HG03354 (cell line): ENCODE data around the gene AIFM2.

ENCODE experiments used
- ATAC-seq: cut with Tn5 transposase; IDR thresholded peaks from one replicate; pipeline ENCODE4 v1.9.1; 2021; ENCODE audit warnings: mild to moderate bottlenecking; ENCODE audit not compliant: unreplicated experiment, poor library complexity, severe bottlenecking

The AIFM2 gene

GRCh38 chr10:70147259-70147625 lies 14.6 kb upstream of the AIFM2 start:
- ATAC-seq: no peak

- peak; percentile 92 for ATAC-seq
These were observed 14.0 kb upstream of the AIFM2 start, which contains the start of gene TYSND1 for GRCh38 chr10:70146489-70147258. TYSND1 (minus strand) TSS chr10:70146700; CDS start chr10:70146586, 114 bp downstream.

GRCh38 chr10:70145666-70146488 lies 13.3 kb upstream of the AIFM2 start:
- peak; percentile 63 for ATAC-seq

DNA sequence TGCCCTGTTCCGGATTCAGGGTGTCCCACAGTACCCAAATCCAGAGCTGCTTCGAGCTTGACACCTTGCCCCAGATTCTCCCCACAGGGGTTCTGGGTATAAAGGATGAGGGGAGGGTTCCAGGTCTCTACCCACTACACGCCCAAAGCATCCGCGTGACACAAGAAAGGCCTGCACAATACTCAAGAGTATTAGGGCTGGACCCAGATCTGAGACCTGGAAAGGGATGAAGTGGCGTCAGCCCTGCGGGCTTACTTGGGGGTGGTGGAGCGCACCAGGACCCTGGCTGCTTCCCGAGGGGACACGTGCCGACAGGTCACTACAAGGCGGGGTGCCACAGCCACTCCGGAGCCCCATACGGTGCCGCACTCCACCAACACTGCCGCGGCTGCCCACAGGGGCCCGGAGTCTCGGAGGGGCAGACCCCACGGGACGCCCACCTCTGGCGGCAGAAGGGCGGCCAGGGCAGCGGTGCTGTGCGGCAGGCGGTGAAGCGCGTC lies 12.6 kb upstream of the AIFM2 start:
- ATAC-seq: peak; percentile 12

- ATAC-seq: no peak
These were observed 11.9 kb upstream of the AIFM2 start for GRCh38 chr10:70144372-70145110.

- no peak for ATAC-seq
These were observed 9.9 kb upstream of the AIFM2 start for GRCh38 chr10:70142555-70142954.

GRCh38 chr10:70140297-70140696 lies 7.7 kb upstream of the AIFM2 start:
- no peak for ATAC-seq

GRCh38 chr10:70139997-70140250 lies 7.3 kb upstream of the AIFM2 start:
- no peak for ATAC-seq

- ATAC-seq: no peak
These were observed 6.7 kb upstream of the AIFM2 start for GRCh38 chr10:70139151-70139996.

DNA sequence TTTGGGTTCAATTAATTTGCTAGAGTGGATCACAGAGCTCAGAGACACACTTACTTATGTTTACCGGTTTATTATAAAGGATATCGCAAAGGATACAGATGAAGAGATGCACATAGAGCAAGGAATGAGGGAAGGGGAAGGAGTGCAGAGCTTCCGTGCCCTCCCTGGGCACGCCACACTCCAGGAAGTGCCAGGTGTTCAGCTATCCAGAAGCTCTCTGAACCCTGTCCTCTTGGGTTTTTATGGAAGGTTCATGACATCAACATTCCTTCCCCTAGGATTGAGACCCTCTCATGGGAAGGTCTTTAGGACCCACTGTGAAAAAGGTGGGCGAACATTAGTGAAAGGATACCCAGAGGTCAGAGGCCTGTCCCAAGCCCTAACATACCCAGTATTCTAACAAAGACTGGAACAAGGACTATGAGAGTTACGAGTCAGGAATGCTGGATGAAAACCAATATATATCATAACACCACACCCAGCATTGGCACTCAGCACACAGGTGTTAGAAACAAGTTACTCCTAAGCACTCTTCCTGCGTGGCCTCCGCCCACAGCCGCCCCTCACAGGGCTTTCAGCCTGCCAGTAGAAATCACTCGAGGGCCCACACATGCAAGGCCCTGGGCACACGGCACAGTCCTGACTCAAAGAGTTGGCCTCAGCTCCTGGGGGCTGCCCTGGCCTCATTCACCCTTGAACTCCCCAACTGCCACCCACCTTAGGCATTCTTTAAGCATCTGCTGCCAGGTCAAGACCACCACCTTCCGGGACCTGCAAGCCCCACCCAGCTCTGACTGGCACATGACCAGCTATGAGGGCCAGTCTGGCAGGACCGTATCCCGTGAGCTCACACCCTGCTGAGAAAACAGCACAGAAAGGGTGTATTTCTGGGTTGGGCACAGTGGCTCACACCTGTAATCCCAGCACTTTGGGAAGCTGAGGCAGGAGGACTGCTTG lies 5.6 kb upstream of the AIFM2 start:
- ATAC-seq: no peak

DNA sequence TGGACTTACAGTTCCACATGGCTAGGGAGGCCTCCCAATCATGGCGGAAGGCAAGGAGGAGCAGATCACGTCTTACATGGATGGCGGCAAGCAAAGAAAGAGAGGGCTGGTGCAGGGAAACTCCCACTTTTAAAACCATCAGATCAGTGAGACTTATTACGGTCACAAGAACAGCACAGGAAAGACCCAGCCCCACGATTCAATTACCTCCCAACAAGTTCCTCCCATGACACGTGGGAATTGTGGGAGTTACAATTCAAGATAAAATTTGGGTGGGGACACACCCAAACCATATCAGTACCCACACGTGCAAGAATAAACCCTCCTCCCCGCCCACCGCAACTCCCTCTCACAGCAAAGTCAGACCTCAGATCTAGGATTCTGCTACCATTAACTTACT lies 4.5 kb upstream of the AIFM2 start:
- ATAC-seq: no peak

DNA sequence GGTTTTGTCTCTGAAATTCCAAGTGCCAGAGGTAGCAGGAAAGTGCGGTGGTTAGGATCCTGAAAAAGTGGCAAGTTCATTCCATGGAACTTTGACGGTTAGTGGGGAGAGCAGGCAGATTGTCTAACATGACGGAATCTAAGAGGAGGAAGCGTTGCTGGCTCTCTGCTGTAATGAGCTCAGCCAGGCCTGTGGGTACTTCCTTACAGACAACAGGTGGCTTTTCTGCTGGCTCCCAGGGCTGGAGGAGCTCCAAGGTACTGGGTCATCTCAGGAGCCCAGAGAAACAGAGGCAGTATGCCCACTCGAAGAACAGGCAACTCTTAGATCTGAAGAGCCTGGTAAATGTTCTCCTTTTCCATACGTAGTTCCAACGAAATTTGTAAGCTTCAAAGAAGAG lies 3.1 kb upstream of the AIFM2 start:
- ATAC-seq: no peak

DNA sequence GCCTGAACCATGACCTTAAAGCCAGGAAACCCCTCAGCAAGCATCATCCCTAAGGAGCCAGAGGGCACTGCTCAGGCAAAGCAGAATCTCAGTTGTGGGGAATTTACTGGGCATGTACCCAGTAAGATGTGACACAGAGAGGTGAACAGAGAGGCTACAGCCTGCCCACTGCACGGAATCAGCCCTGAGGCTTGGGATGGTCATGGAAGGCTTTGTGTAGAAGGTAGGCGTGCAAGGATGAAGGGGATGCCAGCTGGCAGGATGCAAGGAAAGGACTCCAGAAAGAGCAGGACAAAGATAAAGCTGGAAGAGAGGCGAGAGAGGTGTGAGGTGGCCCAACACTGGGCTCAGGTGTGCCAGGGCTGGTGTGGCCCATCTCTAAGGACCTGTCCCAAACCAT lies 2.4 kb upstream of the AIFM2 start:
- no peak for ATAC-seq

GRCh38 chr10:70131560-70131937 lies 1.1 kb downstream of the AIFM2 start:
- ATAC-seq: no peak

DNA sequence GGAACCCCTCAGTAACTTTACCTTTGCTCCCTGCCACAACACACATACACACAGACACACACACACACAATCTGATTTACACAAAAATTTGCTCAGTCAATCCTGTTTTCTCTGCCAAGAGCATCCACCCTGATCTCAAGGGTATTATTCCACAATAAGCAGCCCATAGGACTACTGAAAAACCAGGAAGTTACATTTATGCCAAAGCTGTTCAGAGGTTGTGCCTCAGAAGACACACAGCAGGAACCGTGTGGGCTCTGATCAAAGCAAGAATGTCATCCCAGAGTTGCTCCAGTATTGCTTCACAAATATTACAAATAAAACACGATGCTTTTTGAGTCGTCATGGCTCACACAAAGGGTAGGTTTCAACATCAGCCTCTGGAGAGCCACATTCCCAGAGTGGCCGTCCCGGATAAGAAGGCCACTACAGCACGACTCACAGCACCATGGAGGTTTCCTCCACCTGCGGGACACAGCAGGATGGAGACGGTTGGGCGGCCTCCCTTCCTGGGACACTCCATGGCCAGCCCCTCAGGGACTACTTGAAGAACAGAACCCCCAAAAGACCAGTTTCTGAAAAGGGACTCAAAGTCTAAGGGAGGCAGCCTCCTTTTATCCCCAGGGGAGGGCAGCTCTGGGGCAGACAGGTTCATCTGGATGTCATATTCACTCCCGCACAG lies 1.6 kb downstream of the AIFM2 start:
- no peak for ATAC-seq

DNA sequence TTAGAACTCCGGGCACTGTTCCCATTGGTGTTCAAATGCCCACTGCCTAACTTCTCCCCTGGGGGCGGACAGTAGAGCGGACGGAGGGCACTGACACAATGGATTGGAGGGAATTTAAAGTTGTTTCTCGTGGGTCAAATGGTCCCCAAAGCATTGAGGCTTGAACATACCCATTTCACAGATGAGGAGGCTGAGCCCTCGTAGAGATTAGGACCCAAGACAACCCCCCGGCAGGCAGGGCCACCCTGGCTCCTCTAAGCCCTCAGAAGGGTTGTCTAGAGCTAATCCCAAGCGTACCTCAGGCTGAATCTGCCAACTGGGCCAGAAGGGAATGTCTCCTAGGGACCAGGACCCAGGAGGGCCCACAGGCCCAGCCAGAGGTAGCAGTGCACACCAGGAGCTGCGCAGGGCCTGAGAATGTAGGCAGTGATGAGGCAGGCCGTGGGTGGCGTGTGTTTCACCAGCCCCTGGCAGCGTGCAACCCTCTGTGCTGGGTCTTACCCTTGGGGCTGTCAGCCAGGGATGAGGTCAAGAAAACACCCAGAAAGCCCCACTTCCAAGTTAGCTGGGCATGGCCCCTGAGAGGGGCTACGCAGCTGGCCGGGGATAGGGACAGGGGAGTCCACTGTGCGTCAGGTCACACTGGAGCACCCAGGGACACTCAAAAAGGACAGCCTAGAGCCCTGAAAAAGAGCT lies 5.8 kb downstream of the AIFM2 start:
- no peak for ATAC-seq

GRCh38 chr10:70125918-70126552 lies 6.6 kb downstream of the AIFM2 start:
- no peak for ATAC-seq
